ENCODE results near the gene CDKN1A. TPM values are rescaled to one million over a fixed set of nuclear protein-coding genes. Genes with fewer than 3 reads are reported as not detected.
A peak's percentile ranks its signal among the peaks of the same experiment; 100 is the strongest.

Gene CDKN1A
- total RNA-seq, 4 donors from 2014 or later = 41.0 to 64.5 (median 61.8) TPM

DNA sequence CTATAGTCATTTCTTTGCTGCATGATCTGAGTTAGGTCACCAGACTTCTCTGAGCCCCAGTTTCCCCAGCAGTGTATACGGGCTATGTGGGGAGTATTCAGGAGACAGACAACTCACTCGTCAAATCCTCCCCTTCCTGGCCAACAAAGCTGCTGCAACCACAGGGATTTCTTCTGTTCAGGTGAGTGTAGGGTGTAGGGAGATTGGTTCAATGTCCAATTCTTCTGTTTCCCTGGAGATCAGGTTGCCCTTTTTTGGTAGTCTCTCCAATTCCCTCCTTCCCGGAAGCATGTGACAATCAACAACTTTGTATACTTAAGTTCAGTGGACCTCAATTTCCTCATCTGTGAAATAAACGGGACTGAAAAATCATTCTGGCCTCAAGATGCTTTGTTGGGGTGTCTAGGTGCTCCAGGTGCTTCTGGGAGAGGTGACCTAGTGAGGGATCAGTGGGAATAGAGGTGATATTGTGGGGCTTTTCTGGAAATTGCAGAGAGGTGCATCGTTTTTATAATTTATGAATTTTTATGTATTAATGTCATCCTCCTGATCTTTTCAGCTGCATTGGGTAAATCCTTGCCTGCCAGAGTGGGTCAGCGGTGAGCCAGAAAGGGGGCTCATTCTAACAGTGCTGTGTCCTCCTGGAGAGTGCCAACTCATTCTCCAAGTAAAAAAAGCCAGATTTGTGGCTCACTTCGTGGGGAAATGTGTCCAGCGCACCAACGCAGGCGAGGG, 594 bp upstream of the CDKN1A start:
- Histone ChIP-seq H3K9me3 (no peaks in the 10 kb centered on the region), H3K27me3 (no peaks in the 10 kb centered on the region), H3K4me1 (peaks cover 34 to 37% of the 10 kb centered on the region in 2 donors), H3K36me3 (no peaks in the 10 kb centered on the region), H3K27ac (peak overlapping the region; percentile 99), H3K4me3 (replicated peaks in 1 of 3) (peak overlapping the region in 1 of 3 donors; percentile 90)
- DNase-seq = no peak
- WGBS, 2 donors = 29 to 45% methylated on average over 6 to 10 of the region's 10 CpGs
- TF ChIP-seq, protein P1, sequence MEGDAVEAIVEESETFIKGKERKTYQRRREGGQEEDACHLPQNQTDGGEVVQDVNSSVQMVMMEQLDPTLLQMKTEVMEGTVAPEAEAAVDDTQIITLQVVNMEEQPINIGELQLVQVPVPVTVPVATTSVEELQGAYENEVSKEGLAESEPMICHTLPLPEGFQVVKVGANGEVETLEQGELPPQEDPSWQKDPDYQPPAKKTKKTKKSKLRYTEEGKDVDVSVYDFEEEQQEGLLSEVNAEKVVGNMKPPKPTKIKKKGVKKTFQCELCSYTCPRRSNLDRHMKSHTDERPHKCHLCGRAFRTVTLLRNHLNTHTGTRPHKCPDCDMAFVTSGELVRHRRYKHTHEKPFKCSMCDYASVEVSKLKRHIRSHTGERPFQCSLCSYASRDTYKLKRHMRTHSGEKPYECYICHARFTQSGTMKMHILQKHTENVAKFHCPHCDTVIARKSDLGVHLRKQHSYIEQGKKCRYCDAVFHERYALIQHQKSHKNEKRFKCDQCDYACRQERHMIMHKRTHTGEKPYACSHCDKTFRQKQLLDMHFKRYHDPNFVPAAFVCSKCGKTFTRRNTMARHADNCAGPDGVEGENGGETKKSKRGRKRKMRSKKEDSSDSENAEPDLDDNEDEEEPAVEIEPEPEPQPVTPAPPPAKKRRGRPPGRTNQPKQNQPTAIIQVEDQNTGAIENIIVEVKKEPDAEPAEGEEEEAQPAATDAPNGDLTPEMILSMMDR (IDR thresholded peaks at IDR 0.05) = no peak
- no peak for TF ChIP-seq POLR2A (IDR thresholded peaks at IDR 0.05)
- intact Hi-C loops (cut with DNase I) = loop anchor here (5.0 kb wide), 1 partner anchor 51 kb away; no protein-coding TSS in a partner anchor

DNA sequence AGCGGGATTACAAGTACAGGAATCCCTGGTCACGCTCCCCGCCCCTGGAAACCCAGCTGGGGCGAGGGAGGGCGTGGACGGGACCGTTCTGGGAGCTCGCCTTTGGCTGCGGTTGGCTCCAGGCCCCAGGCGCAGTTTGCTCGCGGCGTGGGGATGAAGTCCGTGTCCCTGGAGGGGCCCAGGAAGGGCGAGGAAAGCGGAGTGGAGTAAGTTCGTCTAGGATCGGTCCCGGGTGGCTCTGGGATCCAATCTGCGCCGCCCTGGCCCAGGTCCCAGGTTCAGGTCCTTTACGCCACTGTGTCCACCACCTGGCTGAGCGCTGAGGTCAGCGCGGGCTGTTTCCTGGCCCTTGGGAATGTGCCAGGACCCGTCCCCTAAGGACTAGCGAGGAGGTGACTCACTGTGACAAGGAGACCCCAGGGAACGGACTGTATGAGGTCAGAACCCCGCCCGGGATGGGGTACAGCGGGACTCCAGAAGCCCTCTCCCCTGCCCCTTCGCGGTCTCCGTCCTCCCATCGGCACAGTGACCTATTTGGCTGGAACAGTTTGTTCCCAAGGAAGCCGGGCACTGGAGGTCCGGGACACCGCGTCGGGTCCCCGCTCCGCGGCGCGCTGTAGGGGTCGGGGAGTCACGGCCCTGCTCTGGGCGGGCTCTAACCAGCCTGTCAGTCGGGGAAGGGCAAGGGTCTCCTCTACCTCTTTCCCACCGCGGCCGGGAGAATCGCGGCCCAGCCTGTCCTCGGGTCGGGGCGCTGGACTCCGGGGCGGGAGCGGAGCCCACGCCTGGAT, 724 bp downstream of the CDKN1A start:
- Histone ChIP-seq H3K4me3 (replicated peaks in 1 of 3) (peak overlapping the region; percentile 90 to 95 (median 91)), H3K27me3 (no peaks in the 10 kb centered on the region), H3K4me1 (peaks cover 37 to 46% of the 10 kb centered on the region in 2 donors), H3K36me3 (peaks cover 3 to 8% of the 10 kb centered on the region in 2 donors), H3K9me3 (no peaks in the 10 kb centered on the region), H3K27ac (peak overlapping the region; percentile 99)
- peak in 1 of 2 donors; percentile 30 for TF ChIP-seq POLR2A (IDR thresholded peaks at IDR 0.05)
- TF ChIP-seq, protein P1 (IDR thresholded peaks at IDR 0.05) = peak in 1 of 6 experiments; percentile 12
- peak; percentile 83 to 84 for DNase-seq
- intact Hi-C loops (cut with DNase I) = loop anchor here (5.0 kb wide), 1 partner anchor 52 kb away; no protein-coding TSS in a partner anchor
- 0 to 1% methylated on average over 2 to 34 of the region's 61 CpGs for WGBS, 2 donors

DNA sequence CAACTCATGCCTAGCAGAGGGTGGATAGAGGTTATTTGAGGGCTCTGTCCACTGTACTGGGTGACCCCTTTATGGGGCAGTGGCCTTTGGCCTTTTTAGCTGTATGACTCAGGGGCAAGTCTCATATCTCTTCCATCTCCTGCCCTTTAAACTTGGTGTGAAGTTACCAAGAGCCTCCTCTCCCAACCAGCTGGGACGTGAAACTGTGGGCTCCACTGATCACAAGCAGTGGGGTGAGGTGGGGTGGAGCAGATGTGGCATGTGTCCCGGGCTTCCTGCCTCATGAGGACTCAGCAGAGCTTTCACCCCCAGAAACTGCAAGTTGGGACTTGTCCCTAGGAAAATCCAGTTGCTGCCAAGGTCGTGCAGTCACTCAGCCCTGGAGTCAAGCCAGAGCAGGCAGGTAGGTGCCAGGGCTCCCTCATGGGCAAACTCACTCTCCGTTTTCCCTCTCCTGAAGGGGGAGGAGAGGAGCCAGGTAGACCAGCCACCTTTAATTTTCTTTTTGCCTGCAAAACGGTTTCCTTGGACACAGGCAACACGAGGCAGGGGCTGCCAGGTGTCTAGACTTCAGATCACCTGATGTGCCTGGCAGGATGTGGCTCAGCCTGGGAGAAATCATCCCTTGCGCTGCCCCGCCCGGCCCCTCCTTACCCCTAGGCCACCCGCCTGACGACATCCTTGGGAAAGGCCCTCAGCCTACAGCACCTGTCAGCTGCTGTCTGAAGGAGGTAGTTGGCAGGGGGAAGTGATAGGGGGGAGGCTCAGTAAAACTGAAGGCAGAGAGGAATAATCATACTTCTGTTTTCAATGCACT, 4.0 kb downstream of the CDKN1A start:
- H3K27ac ChIP-seq = peak overlapping the region; percentile 86 to 99 (median 99)
- intact Hi-C loops (cut with DNase I) = no loop called here
- no peaks in the 10 kb centered on the region for H3K27me3 ChIP-seq
- no peaks in the 10 kb centered on the region for H3K9me3 ChIP-seq
- H3K4me3 ChIP-seq (replicated peaks in 1 of 3) = no peak overlapping the region
- DNase-seq = peak; percentile 97
- 16 to 28% methylated on average over 6 to 8 of the region's 11 CpGs for WGBS, 2 donors
- peaks cover 31 to 41% of the 10 kb centered on the region in 2 donors for H3K36me3 ChIP-seq
- peaks cover 36 to 39% of the 10 kb centered on the region in 2 donors for H3K4me1 ChIP-seq
- TF ChIP-seq, protein P1 (IDR thresholded peaks at IDR 0.05) = no peak
- TF ChIP-seq POLR2A (IDR thresholded peaks at IDR 0.05) = no peak

DNA sequence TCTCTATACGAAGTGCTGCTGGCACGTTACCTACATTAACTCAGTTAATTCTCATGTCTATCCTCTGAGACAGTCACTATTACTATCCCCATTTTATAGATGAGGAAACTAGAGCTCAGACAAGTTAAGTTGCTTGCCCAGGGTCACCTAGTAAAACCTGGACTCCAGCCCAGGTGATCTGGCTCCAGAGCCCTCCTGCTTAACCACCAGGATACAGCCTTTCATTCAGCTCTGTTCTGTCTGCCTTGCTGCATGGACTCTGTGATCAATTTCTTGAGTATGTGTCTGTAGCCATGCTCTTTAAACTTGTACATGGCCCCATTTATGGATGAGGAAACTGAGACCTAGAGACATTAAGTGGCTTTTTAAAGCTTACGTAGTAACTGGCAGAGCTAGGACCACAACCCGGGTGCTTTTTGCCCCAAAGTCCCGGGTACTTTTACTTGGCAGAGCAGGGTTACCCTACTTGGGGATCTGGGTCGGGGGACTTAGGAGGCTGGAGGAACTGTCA, 4.7 kb downstream of the CDKN1A start:
- Histone ChIP-seq H3K27ac (peak overlapping the region; percentile 36 to 99 (median 99)), H3K9me3 (no peaks in the 10 kb centered on the region), H3K4me1 (peaks cover 29 to 34% of the 10 kb centered on the region in 2 donors), H3K4me3 (replicated peaks in 1 of 3) (no peak overlapping the region), H3K27me3 (no peaks in the 10 kb centered on the region), H3K36me3 (peaks cover 31 to 43% of the 10 kb centered on the region in 2 donors)
- peak; percentile 23 to 31 for DNase-seq
- TF ChIP-seq POLR2A (IDR thresholded peaks at IDR 0.05) = no peak
- intact Hi-C loops (cut with DNase I) = no loop called here
- WGBS, 2 donors = 74 to 82% methylated on average over 6 of the region's 6 CpGs
